Mammary epithelial cell (primary cell): Measurements from ENCODE around the gene MGP.

Source experiments
- EZH2 ChIP-seq: IDR thresholded peaks from 2 replicates; pipeline ENCODE4 v1.6.1; 2012; ENCODE audit warnings: low read length, inconsistent platforms, borderline replicate concordance
- TF ChIP-seq, protein P1 (sequence below), 2 donors: IDR thresholded peaks in 1 of 2; conservative IDR thresholded peaks in 1 of 2; 2 replicates each; pipeline ENCODE4 v1.5.1; 2011 to 2012; ENCODE audit warnings: inconsistent platforms in 2 of 2, low read length in 2 of 2, mild to moderate bottlenecking in 2 of 2, control low read depth in 1 of 2, low read depth in 1 of 2; ENCODE audit not compliant: insufficient read depth in 1 of 2; ENCODE audit errors: extremely low read depth in 1 of 2

GRCh38 chr12:14833336-14833735 lies 52.3 kb downstream of the MGP start:
- TF ChIP-seq, protein P1, sequence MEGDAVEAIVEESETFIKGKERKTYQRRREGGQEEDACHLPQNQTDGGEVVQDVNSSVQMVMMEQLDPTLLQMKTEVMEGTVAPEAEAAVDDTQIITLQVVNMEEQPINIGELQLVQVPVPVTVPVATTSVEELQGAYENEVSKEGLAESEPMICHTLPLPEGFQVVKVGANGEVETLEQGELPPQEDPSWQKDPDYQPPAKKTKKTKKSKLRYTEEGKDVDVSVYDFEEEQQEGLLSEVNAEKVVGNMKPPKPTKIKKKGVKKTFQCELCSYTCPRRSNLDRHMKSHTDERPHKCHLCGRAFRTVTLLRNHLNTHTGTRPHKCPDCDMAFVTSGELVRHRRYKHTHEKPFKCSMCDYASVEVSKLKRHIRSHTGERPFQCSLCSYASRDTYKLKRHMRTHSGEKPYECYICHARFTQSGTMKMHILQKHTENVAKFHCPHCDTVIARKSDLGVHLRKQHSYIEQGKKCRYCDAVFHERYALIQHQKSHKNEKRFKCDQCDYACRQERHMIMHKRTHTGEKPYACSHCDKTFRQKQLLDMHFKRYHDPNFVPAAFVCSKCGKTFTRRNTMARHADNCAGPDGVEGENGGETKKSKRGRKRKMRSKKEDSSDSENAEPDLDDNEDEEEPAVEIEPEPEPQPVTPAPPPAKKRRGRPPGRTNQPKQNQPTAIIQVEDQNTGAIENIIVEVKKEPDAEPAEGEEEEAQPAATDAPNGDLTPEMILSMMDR (conservative IDR thresholded peaks at IDR 0.05 in 1 of 2, IDR thresholded peaks at IDR 0.05 in 1 of 2; ENCODE audit: extremely low read depth in 1 of 2, insufficient read depth in 1 of 2, low read depth in 1 of 2, low read length in 2 of 2) = no peak
- TF ChIP-seq EZH2 = no peak
